Fibroblast of villous mesenchyme (primary cell): ENCODE measurements around the gene USP30. TPM values are rescaled to one million over a fixed set of nuclear protein-coding genes. Genes with fewer than 3 reads are reported as not detected.
A peak's percentile ranks its signal among the peaks of the same experiment; 100 is the strongest.
"Not testable (repeated sequence)": the region's sequence is repeated elsewhere in the genome, so short reads cannot be mapped to it uniquely, and the experiment has no call there.

ENCODE experiments used
- DNase-seq: peaks from one replicate; pipeline ENCODE4 v3.0.0-alpha.2; 2010; ENCODE audit warnings: low read depth
- H3K4me3 ChIP-seq: 2 replicates; pipeline ENCODE4 v1.5.1; 2011; ENCODE audit warnings: low read depth, mild to moderate bottlenecking, low read length
- CTCF ChIP-seq: IDR thresholded peaks from 2 replicates; pipeline ENCODE4 v1.5.1; 2012; ENCODE audit warnings: low read depth, mild to moderate bottlenecking, low read length; ENCODE audit not compliant: insufficient read depth
- total RNA-seq: library from RNA; depleted of rRNA; stranded (reverse); fragments of >200 nt; gene quantifications from 2 replicates; pipeline ENCODE4 v1.2.3, GENCODE V29; 2012

USP30 gene
- total RNA-seq, 1 donor, result 9.1 TPM

GRCh38 chr12:109016978-109017377 is 35.4 kb upstream of the USP30 start:
- H3K4me3 ChIP-seq, result no peak overlapping the region
- TF ChIP-seq CTCF, result no peak
- no peak for DNase-seq

- no peak for DNase-seq
- H3K4me3 ChIP-seq, result no peak overlapping the region
- TF ChIP-seq CTCF, result no peak
These were observed 34.1 kb upstream of the USP30 start for GRCh38 chr12:109018296-109018695.

GRCh38 chr12:109020146-109020795 is 32.1 kb upstream of the USP30 start:
- TF ChIP-seq CTCF, result no peak
- H3K4me3 ChIP-seq, result no peak overlapping the region
- DNase-seq, result no peak

- no peak within 1 kb of the TSS for H3K4me3 ChIP-seq
- TF ChIP-seq CTCF, result no peak
- peak; percentile 85 for DNase-seq
These were observed 31.5 kb upstream of the USP30 start, which contains the start of gene SVOP for GRCh38 chr12:109020796-109021380. TSS of gene SVOP (minus strand) at chr12:109021068. CDS start at chr12:109020868, 200 bp downstream.

- no peak for TF ChIP-seq CTCF
- DNase-seq, result peak; percentile 42
These were observed 24.6 kb upstream of the USP30 start for GRCh38 chr12:109027767-109028166.

GRCh38 chr12:109028624-109029023 is 23.8 kb upstream of the USP30 start:
- DNase-seq, H3K4me3 ChIP-seq: not testable (repeated sequence)

More at GRCh38 chr12:109027767-109028166, 24.6 kb upstream of the USP30 start:
- no peak overlapping the region for H3K4me3 ChIP-seq

GRCh38 chr12:109029411-109029810 is 23.0 kb upstream of the USP30 start:
- H3K4me3 ChIP-seq, result no peak overlapping the region
- no peak for TF ChIP-seq CTCF
- DNase-seq, result peak; percentile 21
